Right ventricle myocardium inferior (tissue), 1 donor: ENCODE data around the gene SLC4A1. TPM values are rescaled to one million over a fixed set of nuclear protein-coding genes. Genes with fewer than 3 reads are reported as not detected.
A peak's percentile ranks its signal among the peaks of the same experiment; 100 is the strongest.

Experiments
- ATAC-seq: fragments of 200-7000 bp; cut with Tn5 transposase; one replicate; pipeline ENCODE4 v1.9.1; 2020; ENCODE audit warnings: mild to moderate bottlenecking, moderate library complexity
- DNase-seq: peaks from one replicate; pipeline ENCODE4 v3.0.0; 2021; ENCODE audit errors: missing footprints
- intact Hi-C: fragments of 100-400 bp; cut with DNase I; formaldehyde crosslinking; loops from one replicate; pipeline ENCODE4 v1.11.0; 2022
- total RNA-seq: library from RNA; stranded (reverse); fragmentation: NEBNext Ultra II Directional; extraction: Animal tissue kit (Norgen Biotek cat#: 25700); gene quantifications from one replicate; pipeline ENCODE4 v1.2.1, GENCODE V29; 2021
- donor health status: DM: no; HTN: yes; CAD: no; lungs with severe emphysema.

The SLC4A1 gene
- total RNA-seq, 1 donor from 2014 or later, result 0.08 TPM

GRCh38 chr17:44233582-44233981, 34.4 kb downstream of the SLC4A1 start:
- ATAC-seq, result no peak
- intact Hi-C loops, result no loop called here
- no peak for DNase-seq

GRCh38 chr17:44232061-44232460, 35.9 kb downstream of the SLC4A1 start:
- intact Hi-C loops, result no loop called here
- DNase-seq, result no peak
- ATAC-seq, result no peak

GRCh38 chr17:44230140-44230539, 37.8 kb downstream of the SLC4A1 start:
- no peak for DNase-seq
- peak; percentile 64 for ATAC-seq
- intact Hi-C loops, result no loop called here

GRCh38 chr17:44229090-44229489, 38.8 kb downstream of the SLC4A1 start:
- DNase-seq, result no peak
- intact Hi-C loops, result no loop called here
- no peak for ATAC-seq

GRCh38 chr17:44223541-44224071, 44.3 kb downstream of the SLC4A1 start:
- no peak for ATAC-seq
- no peak for DNase-seq
- intact Hi-C loops, result loop anchor here (5.0 kb wide), 1 partner anchor 49 kb away; no protein-coding TSS in a partner anchor

- peak; percentile 87 for DNase-seq
- intact Hi-C loops, result loop anchor here (5.0 kb wide), 1 partner anchor 50 kb away; no protein-coding TSS in a partner anchor
- peak; percentile 51 for ATAC-seq
Measured at GRCh38 chr17:44222112-44222869, 45.6 kb downstream of the SLC4A1 start.

- intact Hi-C loops, result loop anchor here (5.0 kb wide), 1 partner anchor 51 kb away; no protein-coding TSS in a partner anchor
- DNase-seq (no peak), ATAC-seq (no peak)
Measured at GRCh38 chr17:44221862-44222111, 46.1 kb downstream of the SLC4A1 start.

- DNase-seq (peak; percentile 86), ATAC-seq (peak; percentile 66)
- intact Hi-C loops, result loop anchor here (5.0 kb wide), 1 partner anchor 51 kb away; no protein-coding TSS in a partner anchor
Measured at GRCh38 chr17:44221084-44221861, 46.7 kb downstream of the SLC4A1 start.

GRCh38 chr17:44220213-44221083, 47.5 kb downstream of the SLC4A1 start:
- intact Hi-C loops, result loop anchor here (5.0 kb wide), 1 partner anchor 52 kb away; no protein-coding TSS in a partner anchor
- DNase-seq (peak; percentile 77), ATAC-seq (peak; percentile 40)

- DNase-seq, result peak; percentile 84
- ATAC-seq, result peak; percentile 23
- intact Hi-C loops, result loop anchor here (5.0 kb wide), 1 partner anchor 53 kb away; no protein-coding TSS in a partner anchor
Measured at GRCh38 chr17:44219616-44220212, 48.2 kb downstream of the SLC4A1 start, which contains the start of gene UBTF. UBTF (minus strand) TSS chr17:44219675; CDS start chr17:44218229, 1,446 bp downstream.

GRCh38 chr17:44219108-44219615, 48.8 kb downstream of the SLC4A1 start:
- intact Hi-C loops, result no loop called here
- ATAC-seq (peak; percentile 15), DNase-seq (peak; percentile 86)

- ATAC-seq, result peak; percentile 67
- DNase-seq, result peak; percentile 95
- intact Hi-C loops, result loop anchor here (1.0 kb wide), 2 partner anchors 18 to 107 kb away; no protein-coding TSS in a partner anchor
Measured at GRCh38 chr17:44218344-44219107, 49.4 kb downstream of the SLC4A1 start.

GRCh38 chr17:44217738-44218343, 50.1 kb downstream of the SLC4A1 start:
- intact Hi-C loops, result loop anchor here (1.0 kb wide), 2 partner anchors 18 to 107 kb away; no protein-coding TSS in a partner anchor
- DNase-seq (peak; percentile 74), ATAC-seq (no peak)

- no peak for ATAC-seq
- DNase-seq, result no peak
- intact Hi-C loops, result no loop called here
Measured at GRCh38 chr17:44216694-44217093, 51.2 kb downstream of the SLC4A1 start.

GRCh38 chr17:44216173-44216572, 51.8 kb downstream of the SLC4A1 start:
- no peak for ATAC-seq
- intact Hi-C loops, result no loop called here
- DNase-seq, result no peak

- intact Hi-C loops, result loop anchor here (5.0 kb wide), 1 partner anchor 307 kb away; no protein-coding TSS in a partner anchor
- ATAC-seq (no peak), DNase-seq (no peak)
Measured at GRCh38 chr17:44214896-44215295, 53.0 kb downstream of the SLC4A1 start.

GRCh38 chr17:44214230-44214494, 53.8 kb downstream of the SLC4A1 start:
- ATAC-seq, result no peak
- DNase-seq, result no peak
- intact Hi-C loops, result loop anchor here (5.0 kb wide), 1 partner anchor 308 kb away; no protein-coding TSS in a partner anchor
